HG02623 (cell line): ENCODE data around the gene GAB1.

ENCODE experiments used
- ATAC-seq: cut with Tn5 transposase; IDR thresholded peaks from one replicate; pipeline ENCODE4 v1.9.1; 2021; ENCODE audit warnings: moderate library complexity; ENCODE audit not compliant: unreplicated experiment

Gene GAB1

GRCh38 chr4:143473334-143474126 lies 136.9 kb downstream of the GAB1 start:
- peak; percentile 85 for ATAC-seq

GRCh38 chr4:143477487-143477886 lies 140.8 kb downstream of the GAB1 start:
- ATAC-seq = no peak

- no peak for ATAC-seq
Measured at GRCh38 chr4:143481361-143481760, 144.7 kb downstream of the GAB1 start.

DNA sequence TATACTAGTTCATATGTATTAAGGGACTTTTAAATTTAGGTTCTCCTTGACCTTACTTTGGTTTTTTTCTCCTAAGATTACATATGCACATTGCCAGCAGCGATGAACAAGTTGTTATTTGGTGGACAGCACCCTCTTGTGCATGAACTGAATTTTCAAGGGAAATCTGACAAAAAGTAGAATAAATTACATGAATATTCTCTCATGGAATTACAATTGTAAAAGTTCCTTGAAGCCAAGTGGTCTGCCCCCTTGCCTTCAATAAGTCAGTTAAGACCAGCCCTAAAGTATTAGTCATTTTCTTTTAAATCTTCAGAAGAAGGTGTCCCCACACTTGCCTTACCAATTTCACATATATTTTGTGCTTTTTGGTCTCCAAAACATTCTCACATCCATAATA lies 146.2 kb downstream of the GAB1 start:
- peak; percentile 72 for ATAC-seq

DNA sequence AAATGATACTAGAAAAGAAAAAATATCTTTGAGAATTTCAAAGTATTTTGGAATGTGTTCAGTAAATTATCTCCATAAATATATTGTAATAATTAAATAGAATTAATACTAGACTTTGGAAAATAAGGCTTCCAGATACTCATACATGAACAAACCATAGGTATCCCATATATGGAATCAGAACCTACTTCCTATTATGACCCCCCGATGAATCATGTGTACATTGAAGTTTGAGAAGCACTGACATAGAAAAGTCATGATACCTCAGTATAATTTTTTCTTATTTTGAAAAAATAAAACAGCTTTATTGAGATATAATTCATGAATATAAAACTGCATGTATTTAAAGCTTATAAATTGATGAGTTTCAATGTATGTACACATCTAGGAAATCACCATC lies 149.6 kb downstream of the GAB1 start:
- ATAC-seq = no peak

GRCh38 chr4:143488687-143489086 lies 152.0 kb downstream of the GAB1 start:
- no peak for ATAC-seq

- no peak for ATAC-seq
Measured at GRCh38 chr4:143489106-143489505, 152.4 kb downstream of the GAB1 start.

DNA sequence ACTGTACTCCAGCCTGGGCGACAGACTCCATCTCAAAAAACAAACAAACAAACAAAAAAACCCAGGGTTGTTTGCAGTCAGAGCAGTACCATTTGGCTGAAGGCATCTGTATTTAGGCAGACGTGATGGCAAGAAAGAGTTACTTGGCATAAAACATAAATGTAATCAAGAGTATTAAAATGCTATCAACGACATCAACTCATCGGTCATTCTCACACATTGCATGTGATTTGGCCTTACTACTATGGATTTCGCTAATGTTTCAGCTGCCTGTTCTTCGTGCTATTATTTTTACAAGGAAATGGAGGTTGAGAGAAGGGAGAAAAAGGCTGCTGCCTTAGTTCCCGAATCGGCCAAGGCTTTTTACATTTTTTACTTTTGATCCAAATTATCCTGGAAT lies 161.3 kb downstream of the GAB1 start:
- no peak for ATAC-seq

DNA sequence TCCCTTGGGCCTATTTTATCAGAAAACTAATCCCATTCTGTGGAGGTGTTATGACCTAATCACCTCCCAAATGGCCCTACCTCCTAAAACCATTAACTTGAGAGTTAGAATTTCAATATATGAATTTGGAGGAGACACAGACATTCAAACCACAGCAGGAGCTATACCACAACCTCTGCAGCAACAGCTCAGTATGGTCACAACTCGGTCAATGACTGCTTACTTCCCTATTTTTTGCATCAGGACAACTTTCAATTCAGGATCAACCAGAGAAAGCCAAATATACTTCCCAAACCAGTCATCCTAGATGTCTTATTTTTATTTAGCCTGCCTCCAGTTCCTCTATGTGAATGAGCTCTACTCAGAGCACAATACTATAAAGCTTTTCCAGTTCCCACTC lies 165.6 kb downstream of the GAB1 start:
- ATAC-seq = no peak

GRCh38 chr4:143506031-143506430 lies 169.4 kb downstream of the GAB1 start:
- ATAC-seq = no peak

DNA sequence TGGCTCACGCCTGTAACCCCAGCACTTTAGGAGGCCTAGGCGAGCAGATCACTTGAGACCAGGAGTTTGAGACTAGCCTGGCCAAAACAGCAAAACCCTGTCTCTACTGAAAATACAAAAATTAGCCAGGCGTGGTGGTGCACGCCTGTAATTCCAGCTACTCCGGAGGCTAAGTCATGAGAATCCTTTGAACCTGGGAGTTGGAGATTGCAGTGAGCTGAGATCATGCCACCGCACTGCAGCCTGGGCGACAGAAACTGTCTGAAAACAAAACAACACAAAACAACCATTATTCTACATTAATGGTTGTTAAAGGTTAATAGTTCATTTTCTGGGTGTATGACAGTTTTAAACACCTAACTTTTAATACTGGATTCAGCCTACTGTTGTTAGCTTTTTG lies 175.2 kb downstream of the GAB1 start:
- no peak for ATAC-seq

GRCh38 chr4:143512978-143513313 lies 176.3 kb downstream of the GAB1 start:
- peak; percentile 25 for ATAC-seq

DNA sequence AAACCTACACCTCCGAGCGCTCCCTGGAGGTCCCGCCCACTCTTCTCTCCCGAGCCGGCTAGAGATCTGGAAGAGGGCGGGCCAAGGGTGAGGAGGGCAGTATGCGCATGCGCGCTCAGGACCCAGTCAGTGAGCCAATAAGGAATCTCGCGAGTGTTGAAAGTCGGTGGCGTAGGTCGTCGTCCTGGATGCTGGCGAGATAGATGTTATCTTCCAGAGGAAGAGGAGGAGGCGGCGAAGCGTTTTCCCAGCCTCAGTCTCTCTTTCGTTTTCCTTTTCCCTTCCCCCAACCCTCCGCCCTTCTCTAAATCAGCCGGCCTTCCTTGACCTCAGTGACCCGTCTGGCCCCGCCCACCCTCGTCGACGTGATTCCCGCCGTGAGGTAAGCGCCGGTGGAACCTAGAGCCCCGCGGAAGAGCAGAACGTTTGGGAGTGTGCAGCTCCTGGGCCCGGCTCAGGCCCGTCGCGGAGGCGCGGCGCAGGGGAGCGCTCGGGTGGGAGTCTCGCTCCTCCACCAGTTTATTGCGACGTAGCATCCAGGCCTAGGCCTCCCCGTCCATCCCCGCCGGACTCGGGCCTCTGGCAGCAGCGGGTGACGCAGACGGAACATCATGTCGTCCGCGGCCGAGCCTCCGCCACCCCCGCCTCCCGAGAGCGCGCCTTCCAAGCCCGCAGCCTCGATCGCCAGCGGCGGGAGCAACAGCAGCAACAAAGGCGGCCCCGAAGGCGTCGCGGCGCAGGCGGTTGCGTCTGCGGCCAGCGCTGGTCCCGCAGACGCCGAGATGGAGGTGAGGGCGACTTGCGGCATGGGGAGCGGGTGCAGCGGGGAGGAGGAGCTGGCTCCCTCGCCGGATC lies 176.9 kb downstream of the GAB1 start, which contains the start of gene SMARCA5:
TSS of gene SMARCA5 (plus strand) at position 389 of the 855 bp plus-strand sequence. CDS start at position 612, 223 bp downstream.
- ATAC-seq = peak; percentile 87

DNA sequence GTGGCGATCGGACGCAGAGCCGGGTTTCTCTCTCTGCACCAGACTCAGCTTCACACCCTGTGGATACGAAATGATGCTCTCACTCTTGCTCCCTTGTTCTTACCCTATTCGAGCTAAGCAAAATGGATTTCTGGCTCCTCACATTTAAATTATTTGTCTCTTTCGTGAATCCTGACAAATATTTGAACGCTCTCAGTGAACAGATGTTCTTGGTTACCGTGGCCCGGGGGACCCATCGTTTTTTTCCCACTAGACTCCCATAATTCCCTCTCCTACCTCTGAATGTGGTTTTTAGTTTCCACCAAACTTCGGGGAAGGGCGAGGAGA lies 177.5 kb downstream of the GAB1 start:
- no peak for ATAC-seq

- ATAC-seq = no peak
Measured at GRCh38 chr4:143514497-143514896, 177.8 kb downstream of the GAB1 start.

GRCh38 chr4:143514901-143515300 lies 178.2 kb downstream of the GAB1 start:
- no peak for ATAC-seq

DNA sequence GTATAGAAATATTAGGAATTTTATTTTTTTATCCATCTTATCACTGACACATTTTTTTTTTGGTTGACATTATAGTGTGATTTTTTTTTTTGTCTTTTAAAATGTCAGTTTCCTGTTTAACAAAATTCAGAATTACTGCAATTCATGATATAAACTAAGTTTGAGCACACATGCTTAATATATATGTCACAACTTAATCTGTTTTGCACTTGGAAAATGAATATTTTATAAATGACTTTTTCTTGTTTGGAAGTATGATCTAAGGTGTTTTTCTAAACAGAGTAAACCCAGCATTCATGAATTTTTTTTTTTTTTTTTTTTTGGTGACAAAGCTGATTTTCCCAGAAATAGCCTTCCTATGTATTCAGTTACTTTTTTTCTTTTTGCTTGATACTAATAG lies 179.2 kb downstream of the GAB1 start:
- ATAC-seq = no peak

DNA sequence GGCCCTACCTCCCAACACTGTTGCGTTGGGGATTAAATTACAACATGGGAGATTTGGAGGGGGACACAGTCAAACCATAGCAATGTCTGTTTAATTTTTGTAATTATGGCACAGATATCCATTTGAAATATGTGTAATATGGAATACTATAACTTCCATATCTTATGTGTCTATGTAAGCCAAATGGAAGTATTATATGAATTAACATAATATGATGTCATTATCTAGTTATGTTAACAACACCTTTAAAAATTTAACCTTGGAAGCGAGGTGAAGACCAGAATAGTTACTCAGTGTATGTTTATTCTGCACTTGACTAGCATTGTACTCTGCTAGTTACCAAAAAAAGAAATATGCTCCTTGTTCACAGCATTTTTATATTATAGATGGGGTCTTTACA lies 181.1 kb downstream of the GAB1 start:
- ATAC-seq = no peak
